ENCODE results near the gene DCXR. TPM values are rescaled to one million over a fixed set of nuclear protein-coding genes. Genes with fewer than 3 reads are reported as not detected.

DCXR gene
- polyA plus RNA-seq, 5 donors = 57.7 to 99.0 (median 67.4) TPM

- DNase-seq = no peak
These were observed 11.9 kb downstream of the DCXR start for GRCh38 chr17:82025401-82026107.

DNA sequence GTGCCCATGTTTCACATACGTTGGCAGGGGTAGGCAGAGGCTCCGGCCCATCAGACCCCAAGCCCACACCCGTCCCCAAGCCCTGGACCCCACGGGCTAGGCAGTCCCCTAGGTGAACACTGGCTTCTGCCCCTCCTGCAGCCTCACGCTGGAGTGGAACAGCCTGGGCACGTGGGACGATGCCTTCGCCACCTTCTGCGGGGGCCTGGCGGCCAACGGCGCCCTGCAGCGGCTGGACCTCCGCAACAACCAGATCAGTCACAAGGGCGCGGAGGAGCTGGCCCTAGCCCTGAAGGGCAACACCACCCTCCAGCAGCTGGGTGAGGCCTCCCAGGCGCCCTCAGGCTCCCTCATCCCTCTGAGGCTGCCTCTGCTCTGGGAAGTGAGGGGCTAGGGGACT, 12.6 kb downstream of the DCXR start:
- DNase-seq = no peak

DNA sequence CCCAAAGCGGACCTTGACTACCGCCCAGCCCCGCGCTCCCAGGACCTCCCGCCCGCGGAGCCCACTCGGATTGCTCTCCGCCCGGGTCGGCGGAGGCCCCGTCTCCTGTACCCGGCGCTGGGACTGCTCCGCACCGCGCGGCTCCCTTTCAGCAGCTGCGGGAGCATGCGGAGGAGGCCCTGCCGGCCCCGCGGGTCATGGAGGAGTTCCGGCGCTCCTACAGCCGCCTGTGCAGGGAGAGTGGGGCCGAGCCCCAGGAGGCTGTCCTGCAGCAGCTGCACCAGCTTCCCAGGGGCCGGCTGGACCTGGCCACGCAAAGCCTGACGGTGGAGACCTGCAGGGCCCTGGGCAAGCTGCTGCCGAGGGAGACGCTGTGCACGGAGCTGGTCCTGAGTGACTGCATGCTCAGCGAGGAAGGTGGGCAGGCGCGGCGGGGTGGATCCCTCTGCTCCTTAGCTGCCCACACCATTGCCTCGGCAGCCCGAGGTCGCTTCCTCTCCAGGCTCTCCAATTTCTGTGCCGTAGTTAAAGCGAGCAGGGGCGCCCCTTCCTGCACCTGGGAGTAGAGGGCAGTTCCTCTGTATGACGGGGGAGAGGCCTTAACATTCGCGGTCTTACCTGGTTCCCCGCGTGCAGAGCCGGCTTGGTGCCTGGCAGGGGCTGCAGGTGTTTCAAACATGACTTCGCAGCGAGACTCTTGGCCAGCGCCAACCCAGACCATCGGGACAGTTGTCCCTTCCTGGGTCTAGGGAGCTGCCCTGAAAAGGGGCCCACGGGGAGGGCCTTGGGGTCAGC, 13.9 kb downstream of the DCXR start:
- DNase-seq = no peak

- peak; percentile 99 for DNase-seq
These were observed 14.5 kb downstream of the DCXR start, which contains the start of gene LRRC45 for GRCh38 chr17:82022981-82023446. Gene LRRC45, plus strand, starts transcription at chr17:82023305. Its CDS starts 339 bp downstream, at chr17:82023644.

GRCh38 chr17:82022310-82022980, 15.1 kb downstream of the DCXR start, which contains the start of gene CENPX:
Gene CENPX, minus strand, starts transcription at chr17:82022878. Its CDS starts 17 bp downstream, at chr17:82022861.
- DNase-seq = no peak

- no peak for DNase-seq
These were observed 15.6 kb downstream of the DCXR start for GRCh38 chr17:82021900-82022309.

- peak in 1 of 2 donors; percentile 50 for DNase-seq
These were observed 16.2 kb downstream of the DCXR start for GRCh38 chr17:82021107-82021899.

DNA sequence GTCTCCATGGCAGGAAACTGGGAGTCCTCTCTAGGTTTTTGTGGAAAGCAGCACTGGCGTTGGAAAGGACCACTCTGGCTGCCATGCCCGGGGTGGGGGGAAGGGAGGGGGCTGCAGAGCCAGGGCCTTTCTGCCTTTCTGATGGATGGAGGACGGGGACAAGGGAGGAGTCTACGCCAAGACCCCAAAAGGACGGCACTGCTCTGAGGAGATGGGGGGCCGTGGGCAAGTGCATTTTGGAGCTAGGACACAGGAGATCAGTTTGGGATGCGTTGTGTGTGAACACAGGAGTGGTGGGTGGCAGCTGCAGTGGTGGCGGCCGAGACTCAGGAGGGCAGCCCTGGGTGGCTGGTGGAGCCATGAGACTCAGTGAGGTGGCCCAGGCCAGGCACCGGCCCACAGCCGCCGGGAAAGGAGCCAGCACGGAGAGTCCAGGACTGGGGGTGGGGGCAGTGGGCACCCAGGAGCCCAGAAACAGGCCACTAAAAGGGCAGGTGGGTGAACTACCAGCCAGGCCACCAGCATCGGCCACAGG, 16.9 kb downstream of the DCXR start:
- no peak for DNase-seq

- DNase-seq = no peak
These were observed 17.6 kb downstream of the DCXR start for GRCh38 chr17:82019690-82020571.

DNA sequence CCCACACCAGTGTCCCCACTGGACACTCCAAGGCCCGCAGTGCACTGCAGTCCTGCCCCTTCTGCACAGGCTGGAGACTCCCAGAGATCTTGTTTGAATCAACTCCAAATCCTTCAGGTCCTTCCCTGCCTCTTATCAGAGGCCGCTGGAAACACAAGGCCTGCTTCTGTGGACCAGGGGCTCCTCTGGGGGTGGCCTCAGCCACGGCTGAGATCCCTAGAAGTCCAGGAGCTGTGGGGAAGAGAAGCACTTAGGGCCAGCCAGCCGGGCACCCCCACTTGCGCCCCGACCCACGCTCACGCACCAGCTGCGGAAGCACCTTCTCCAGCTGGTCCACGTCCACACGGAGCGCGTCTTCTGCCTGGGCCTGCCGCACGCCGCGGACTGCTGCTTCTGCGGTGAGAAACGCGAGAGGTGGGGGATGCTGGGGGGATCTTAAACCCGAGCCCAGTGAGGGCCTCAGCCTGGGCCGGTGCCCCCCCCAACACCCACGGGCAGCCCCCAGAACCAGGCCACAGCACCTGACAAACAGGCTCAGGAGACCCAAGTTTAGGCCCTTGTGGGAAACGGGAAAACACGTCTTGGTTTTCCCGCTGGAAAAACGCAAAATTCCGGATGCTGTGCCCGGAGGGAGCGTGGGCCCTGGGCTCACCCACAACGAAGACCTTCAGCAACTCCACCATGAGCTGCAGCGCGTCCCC, 18.4 kb downstream of the DCXR start:
- DNase-seq = no peak

- DNase-seq = no peak
These were observed 19.1 kb downstream of the DCXR start for GRCh38 chr17:82018152-82018988.

DNA sequence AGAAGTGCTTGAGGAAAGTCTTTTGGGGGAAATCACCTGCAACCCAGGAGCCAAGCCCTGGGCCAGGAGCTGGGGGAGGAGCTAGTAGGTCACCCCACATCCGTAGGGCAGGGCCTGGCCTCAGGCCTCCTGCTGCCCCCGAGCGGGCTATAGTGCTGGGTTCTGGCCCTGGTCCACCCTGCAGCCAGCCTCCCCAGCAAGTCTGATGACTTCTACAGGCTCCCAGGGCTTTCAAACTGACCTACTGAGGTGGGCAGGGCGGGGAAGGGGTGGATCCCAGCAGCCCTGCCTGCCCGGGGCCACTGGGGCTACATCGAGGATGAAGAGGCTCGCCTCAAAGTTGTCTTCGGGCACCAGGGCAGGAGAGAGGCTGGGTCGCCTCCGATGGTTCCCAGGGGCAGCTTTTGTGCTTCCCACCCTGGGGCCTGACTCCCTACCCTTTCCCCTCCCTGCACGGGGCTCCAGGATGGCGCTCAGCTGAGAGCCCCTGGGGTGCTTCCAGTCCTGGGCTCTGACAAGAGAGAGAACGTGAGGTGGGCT, 19.8 kb downstream of the DCXR start:
- no peak for DNase-seq

DNA sequence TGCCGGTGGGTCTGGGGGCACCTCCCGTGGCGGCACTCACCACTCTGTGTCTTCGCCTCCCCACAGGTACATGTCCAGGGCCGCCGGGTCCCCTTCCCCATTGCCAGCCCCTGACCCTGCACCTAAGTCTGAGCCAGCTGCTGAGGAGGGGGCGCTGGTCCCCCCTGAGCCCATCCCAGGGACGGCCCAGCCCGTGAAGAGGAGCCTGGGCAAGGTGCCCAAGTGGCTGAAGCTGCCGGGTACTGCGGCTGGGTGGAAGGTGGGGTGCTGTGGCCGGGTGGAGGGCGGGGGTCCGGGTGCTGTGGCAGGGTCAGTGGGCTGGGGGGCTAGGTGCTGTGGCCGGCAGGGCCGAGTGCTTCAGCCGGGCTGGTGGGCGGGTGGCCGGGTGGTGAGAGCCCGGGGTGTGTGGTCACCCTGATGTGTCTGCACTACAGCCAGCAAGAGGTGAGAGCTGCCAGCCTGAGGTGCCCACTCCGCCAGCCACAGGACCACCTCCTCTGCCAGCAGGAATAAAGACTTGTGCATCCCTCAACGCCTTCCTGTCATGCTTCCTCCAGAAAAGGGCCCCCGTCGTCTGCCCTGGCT, 20.5 kb downstream of the DCXR start:
- no peak for DNase-seq

DNA sequence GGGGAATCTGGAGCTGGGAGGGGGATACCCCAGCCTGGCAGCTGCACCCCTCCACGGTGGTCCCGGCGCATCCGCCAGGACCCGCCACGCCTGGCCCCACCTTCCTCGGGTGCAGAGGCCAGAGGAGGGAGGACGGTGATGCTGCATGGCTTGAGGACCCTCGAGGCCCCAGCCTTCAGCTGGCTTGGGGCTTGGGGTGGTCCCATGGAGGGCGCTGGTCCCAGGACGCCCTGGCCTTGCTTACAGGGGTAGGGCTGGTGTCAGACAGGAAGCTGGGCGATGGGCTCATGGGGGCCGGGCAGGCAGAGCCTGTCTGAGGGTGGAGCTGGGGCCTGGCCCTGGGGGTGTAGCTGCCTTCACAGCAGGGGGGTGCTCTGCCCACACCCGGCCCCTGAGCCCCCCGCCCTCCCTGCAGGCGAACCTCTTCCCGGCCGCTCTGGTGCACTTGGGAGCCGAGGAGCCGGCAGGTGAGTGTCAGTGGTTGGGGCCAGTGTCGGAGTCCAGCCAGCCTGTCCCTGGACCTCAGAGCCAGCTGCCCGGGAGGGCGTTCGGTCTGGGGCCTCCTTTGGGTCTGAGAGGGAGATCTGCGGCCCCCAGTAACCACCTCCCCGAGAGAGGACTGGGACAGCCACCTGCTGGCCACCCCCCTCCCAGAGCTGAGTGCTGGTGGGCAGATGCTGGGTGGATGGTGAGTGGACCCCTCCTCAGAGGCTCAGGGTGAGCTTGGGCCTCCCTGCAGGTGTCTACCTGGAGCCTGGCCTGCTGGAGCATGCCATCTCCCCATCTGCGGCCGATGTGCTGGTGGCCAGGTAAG, 21.2 kb downstream of the DCXR start:
- DNase-seq = no peak

GRCh38 chr17:82015311-82015971, 22.1 kb downstream of the DCXR start:
- peak in 1 of 2 donors; percentile 51 for DNase-seq

DNA sequence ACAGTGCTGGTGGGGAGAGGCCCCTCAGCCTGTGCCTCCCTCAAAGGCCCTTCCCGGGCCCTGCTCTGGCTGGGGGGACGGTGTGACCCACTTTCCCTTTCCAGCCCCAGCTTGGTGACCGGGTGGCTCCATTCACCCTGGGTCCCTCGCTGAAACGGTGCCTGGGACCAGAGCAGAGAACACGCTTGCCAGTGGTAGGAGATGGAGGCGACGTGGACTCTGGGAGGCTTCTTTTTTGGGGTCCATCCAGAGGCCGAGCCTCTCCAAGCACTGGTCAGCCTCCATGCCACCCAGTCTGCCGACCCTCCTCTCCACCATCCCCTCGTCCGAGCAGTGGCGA, 22.6 kb downstream of the DCXR start:
- no peak for DNase-seq

Data from right lung (tissue), 5 donors.